Measurements from ENCODE around the gene ACTR3. TPM values are rescaled to one million over a fixed set of nuclear protein-coding genes. Genes with fewer than 3 reads are reported as not detected.
"Not testable (repeated sequence)": the region's sequence is repeated elsewhere in the genome, so short reads cannot be mapped to it uniquely, and the experiment has no call there.

The ACTR3 gene
- total RNA-seq, 1 donor from 2014 or later = 175 TPM

- no peak for DNase-seq (ENCODE audit: extremely low spot score, unreplicated experiment)
- Mint-ChIP-seq H3K27me3 (no peaks in the 10 kb centered on the region), H3K27ac (no peak overlapping the region), H3K36me3 (peaks cover 39% of the 10 kb centered on the region), H3K4me3 (no peak overlapping the region), H3K4me1 (ENCODE audit: unreplicated experiment) (no peaks in the 10 kb centered on the region), H3K9me3 (peaks cover 5% of the 10 kb centered on the region)
- no peak for TF ChIP-seq CTCF (conservative IDR thresholded peaks at IDR 0.05)
Observed at GRCh38 chr2:113940891-113941290, 51.0 kb downstream of the ACTR3 start.

GRCh38 chr2:113945784-113946183 is 55.9 kb downstream of the ACTR3 start:
- peaks cover 35% of the 10 kb centered on the region for H3K36me3 Mint-ChIP-seq
- not testable (repeated sequence) for H3K4me3 Mint-ChIP-seq; DNase-seq (ENCODE audit: extremely low spot score, unreplicated experiment); H3K27me3 Mint-ChIP-seq; H3K4me1 Mint-ChIP-seq (ENCODE audit: unreplicated experiment); H3K9me3 Mint-ChIP-seq; H3K27ac Mint-ChIP-seq

- H3K27me3 Mint-ChIP-seq; H3K4me3 Mint-ChIP-seq; H3K27ac Mint-ChIP-seq; H3K9me3 Mint-ChIP-seq; DNase-seq (ENCODE audit: extremely low spot score, unreplicated experiment); H3K4me1 Mint-ChIP-seq (ENCODE audit: unreplicated experiment): not testable (repeated sequence)
- H3K36me3 Mint-ChIP-seq = peaks cover 40% of the 10 kb centered on the region
Observed at GRCh38 chr2:113950906-113951305, 61.0 kb downstream of the ACTR3 start.

- H3K27me3 Mint-ChIP-seq = no peaks in the 10 kb centered on the region
- H3K36me3 Mint-ChIP-seq = peaks cover 9% of the 10 kb centered on the region
- no peak overlapping the region for H3K27ac Mint-ChIP-seq
- H3K4me1 Mint-ChIP-seq (ENCODE audit: unreplicated experiment) = no peaks in the 10 kb centered on the region
- no peak overlapping the region for H3K4me3 Mint-ChIP-seq
- H3K9me3 Mint-ChIP-seq = no peaks in the 10 kb centered on the region
- no peak for TF ChIP-seq CTCF (conservative IDR thresholded peaks at IDR 0.05)
- no peak for DNase-seq (ENCODE audit: extremely low spot score, unreplicated experiment)
Observed at GRCh38 chr2:113961000-113961399, 71.1 kb downstream of the ACTR3 start.

- no peak overlapping the region for H3K4me3 Mint-ChIP-seq
- DNase-seq (ENCODE audit: extremely low spot score, unreplicated experiment) = no peak
- H3K36me3 Mint-ChIP-seq = no peaks in the 10 kb centered on the region
- no peaks in the 10 kb centered on the region for H3K4me1 Mint-ChIP-seq (ENCODE audit: unreplicated experiment)
- no peaks in the 10 kb centered on the region for H3K27me3 Mint-ChIP-seq
- no peak for TF ChIP-seq CTCF (conservative IDR thresholded peaks at IDR 0.05)
- H3K9me3 Mint-ChIP-seq = no peaks in the 10 kb centered on the region
- no peak overlapping the region for H3K27ac Mint-ChIP-seq
Observed at GRCh38 chr2:113962692-113963480, 73.0 kb downstream of the ACTR3 start.

- no peaks in the 10 kb centered on the region for H3K9me3 Mint-ChIP-seq
- no peak for TF ChIP-seq CTCF (conservative IDR thresholded peaks at IDR 0.05)
- no peaks in the 10 kb centered on the region for H3K4me1 Mint-ChIP-seq (ENCODE audit: unreplicated experiment)
- peak overlapping the region; percentile 47 for H3K27ac Mint-ChIP-seq
- no peaks in the 10 kb centered on the region for H3K36me3 Mint-ChIP-seq
- no peak overlapping the region for H3K4me3 Mint-ChIP-seq
- no peak for DNase-seq (ENCODE audit: extremely low spot score, unreplicated experiment)
- no peaks in the 10 kb centered on the region for H3K27me3 Mint-ChIP-seq
Observed at GRCh38 chr2:113963965-113964364, 74.1 kb downstream of the ACTR3 start.
